PC-9 (cell line): ENCODE results near the gene NFIA. TPM values are rescaled to one million over a fixed set of nuclear protein-coding genes. Genes with fewer than 3 reads are reported as not detected.

Source experiments
- BruUV-seq: library from RNA; stranded (reverse); fragments of 400-500 nt; replicated peaks from 2 replicates; lab custom pipeline; 2021; lab: Mats Ljungman, UMichigan
- CTCF ChIA-PET: fragments of 300-600 bp; sonication (Branson Sonifier 250); formaldehyde crosslinking; loops from one replicate; lab custom pipeline; 2022; ENCODE audit warnings: antibody characterized with exemption; lab: Charles Lee
- POLR2A ChIA-PET: fragments of 300-600 bp; sonication (Branson Sonifier 250); formaldehyde crosslinking; loops from one replicate; lab custom pipeline; 2022; ENCODE audit warnings: antibody characterized with exemption; ENCODE audit not compliant: unreplicated experiment; lab: Charles Lee
- DNase-seq, 2 experiments: peaks; one replicate each; pipeline versions ENCODE4 v3.0.0 to v3.0.0-alpha.2; 2015 to 2022; ENCODE audit warnings: mixed read lengths in 1 of 2
- H2AFZ ChIP-seq: fragments of 200-600 bp; sonication (generic); 2 replicates; pipeline ENCODE4 v1.8.1; 2017; ENCODE audit warnings: antibody characterized with exemption
- H3F3A ChIP-seq: fragments of 200-600 bp; sonication (generic); 2 replicates; pipeline ENCODE4 v1.8.1; 2017; ENCODE audit warnings: antibody characterized with exemption, mild to moderate bottlenecking, low read depth; ENCODE audit not compliant: insufficient read depth
- H3K27ac ChIP-seq: fragments of 200-600 bp; sonication (generic); 2 replicates; pipeline ENCODE4 v1.6.1; 2016; ENCODE audit warnings: mixed run types
- H3K27me3 ChIP-seq: fragments of 200-600 bp; sonication (generic); 2 replicates; pipeline ENCODE4 v1.6.1; 2016; ENCODE audit warnings: low read depth, mixed run types; ENCODE audit not compliant: insufficient read depth
- H3K36me3 ChIP-seq: fragments of 200-600 bp; sonication (generic); 2 replicates; pipeline ENCODE4 v1.6.1; 2016; ENCODE audit warnings: low read depth, mixed run types
- H3K4me1 ChIP-seq: fragments of 200-600 bp; sonication (generic); replicated peaks from 2 replicates; pipeline ENCODE4 v1.6.1; 2016; ENCODE audit warnings: mixed run types; ENCODE audit not compliant: insufficient read depth
- H3K4me2 ChIP-seq: fragments of 200-600 bp; sonication (generic); 2 replicates; pipeline ENCODE4 v1.6.1; 2017; ENCODE audit warnings: mixed run types
- H3K4me3 ChIP-seq: fragments of 200-600 bp; sonication (generic); 2 replicates; pipeline ENCODE4 v1.6.1; 2016; ENCODE audit warnings: mixed run types
- H3K79me2 ChIP-seq: fragments of 200-600 bp; sonication (generic); 2 replicates; pipeline ENCODE4 v1.6.1; 2017; ENCODE audit warnings: low read depth, mixed run types
- H3K9me2 ChIP-seq: fragments of 200-600 bp; sonication (generic); 2 replicates; pipeline ENCODE4 v1.8.1; 2017; ENCODE audit warnings: mild to moderate bottlenecking; ENCODE audit not compliant: insufficient read depth
- H3K9me3 ChIP-seq: fragments of 200-600 bp; sonication (generic); 2 replicates; pipeline ENCODE4 v1.8.1; 2016; ENCODE audit warnings: low read depth; ENCODE audit not compliant: insufficient read depth
- H4K20me1 ChIP-seq: fragments of 200-600 bp; sonication (generic); 2 replicates; pipeline ENCODE4 v1.8.1; 2017; ENCODE audit not compliant: insufficient read depth
- CTCF ChIP-seq: fragments of 200-600 bp; sonication (generic); conservative IDR thresholded peaks from 2 replicates; pipeline ENCODE4 v1.6.1; 2017; ENCODE audit warnings: mixed run types, antibody characterized with exemption, mild to moderate bottlenecking, moderate library complexity
- EZH2 ChIP-seq: fragments of 200-600 bp; sonication (generic); IDR thresholded peaks from 2 replicates; pipeline ENCODE4 v1.8.0; 2017; ENCODE audit warnings: antibody characterized with exemption, low read depth
- intact Hi-C: fragments of 100-400 bp; cut with micrococcal nuclease; formaldehyde crosslinking; loops from one replicate; pipeline ENCODE4 v1.10.0; 2022; ENCODE audit not compliant: unreplicated experiment
- total RNA-seq: library from RNA; stranded (reverse); gene quantifications from 2 replicates; pipeline ENCODE4 v1.2.3, GENCODE V29; 2021

Gene NFIA
- total RNA-seq, 1 experiment from 2014 or later: 26.7 TPM

DNA sequence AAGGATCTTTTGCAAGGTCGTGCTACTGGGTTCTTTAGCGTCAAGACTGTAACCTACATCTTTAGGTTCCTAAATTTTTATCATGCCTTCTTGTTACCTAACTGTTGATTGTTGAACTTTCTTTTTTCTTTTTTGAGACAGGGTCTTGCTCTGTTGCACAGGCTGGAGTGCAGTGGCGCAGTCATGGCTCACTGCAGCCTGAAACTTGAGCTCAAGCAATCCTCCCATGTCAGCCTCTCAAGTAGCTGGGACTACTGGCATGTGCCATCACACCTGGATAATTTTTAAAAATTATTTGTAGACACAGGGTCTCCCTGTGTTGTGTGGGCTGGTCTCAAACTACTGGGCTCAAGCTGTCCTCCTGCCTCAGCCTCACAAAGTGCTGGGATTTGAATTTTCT, 52.9 kb downstream of the NFIA start:
- no peak overlapping the region for H3K4me2 ChIP-seq
- H3K9me3 ChIP-seq: no peaks in the 10 kb centered on the region
- H3K79me2 ChIP-seq: peaks cover 52% of the 10 kb centered on the region
- no peak overlapping the region for H2AFZ ChIP-seq
- no peaks in the 10 kb centered on the region for H4K20me1 ChIP-seq
- no peaks in the 10 kb centered on the region for H3K9me2 ChIP-seq
- no peaks in the 10 kb centered on the region for H3K36me3 ChIP-seq
- POLR2A ChIA-PET: no interaction called here
- H3K4me3 ChIP-seq: no peak overlapping the region
- no peak for DNase-seq
- no peak overlapping the region for H3K27ac ChIP-seq
- BruUV-seq: no TSS peak
- intact Hi-C loops: loop anchor here (10.0 kb wide), 1 partner anchor 320 kb away; no protein-coding TSS in a partner anchor
- H3K27me3 ChIP-seq: no peaks in the 10 kb centered on the region
- TF ChIP-seq CTCF: no peak
- no peak for TF ChIP-seq EZH2
- CTCF ChIA-PET: interaction anchor here (0.6 kb wide), 1 partner anchor 317 kb away, joined by 9 read pairs; no protein-coding TSS in a partner anchor
- H3K4me1 ChIP-seq: peaks cover 47% of the 10 kb centered on the region
- H3F3A ChIP-seq: peaks cover 45% of the 10 kb centered on the region

- Histone ChIP-seq H4K20me1 (no peaks in the 10 kb centered on the region), H3K79me2 (peaks cover 56% of the 10 kb centered on the region), H2AFZ (no peak overlapping the region), H3F3A (peaks cover 52% of the 10 kb centered on the region), H3K27me3 (no peaks in the 10 kb centered on the region), H3K4me3 (no peak overlapping the region), H3K9me3 (no peaks in the 10 kb centered on the region), H3K36me3 (no peaks in the 10 kb centered on the region), H3K4me2 (no peak overlapping the region), H3K27ac (no peak overlapping the region), H3K9me2 (no peaks in the 10 kb centered on the region), H3K4me1 (peaks cover 55% of the 10 kb centered on the region)
- DNase-seq: no peak
- intact Hi-C loops: loop anchor here (2.0 to 10.0 kb wide), 3 partner anchors 62 to 316 kb away; no protein-coding TSS in a partner anchor
- ChIA-PET POLR2A (no interaction called here), CTCF (no interaction called here)
- no TSS peak for BruUV-seq
- TF ChIP-seq EZH2 (no peak), CTCF (no peak)
These were observed 55.9 kb downstream of the NFIA start for GRCh38 chr1:61138305-61138704.

DNA sequence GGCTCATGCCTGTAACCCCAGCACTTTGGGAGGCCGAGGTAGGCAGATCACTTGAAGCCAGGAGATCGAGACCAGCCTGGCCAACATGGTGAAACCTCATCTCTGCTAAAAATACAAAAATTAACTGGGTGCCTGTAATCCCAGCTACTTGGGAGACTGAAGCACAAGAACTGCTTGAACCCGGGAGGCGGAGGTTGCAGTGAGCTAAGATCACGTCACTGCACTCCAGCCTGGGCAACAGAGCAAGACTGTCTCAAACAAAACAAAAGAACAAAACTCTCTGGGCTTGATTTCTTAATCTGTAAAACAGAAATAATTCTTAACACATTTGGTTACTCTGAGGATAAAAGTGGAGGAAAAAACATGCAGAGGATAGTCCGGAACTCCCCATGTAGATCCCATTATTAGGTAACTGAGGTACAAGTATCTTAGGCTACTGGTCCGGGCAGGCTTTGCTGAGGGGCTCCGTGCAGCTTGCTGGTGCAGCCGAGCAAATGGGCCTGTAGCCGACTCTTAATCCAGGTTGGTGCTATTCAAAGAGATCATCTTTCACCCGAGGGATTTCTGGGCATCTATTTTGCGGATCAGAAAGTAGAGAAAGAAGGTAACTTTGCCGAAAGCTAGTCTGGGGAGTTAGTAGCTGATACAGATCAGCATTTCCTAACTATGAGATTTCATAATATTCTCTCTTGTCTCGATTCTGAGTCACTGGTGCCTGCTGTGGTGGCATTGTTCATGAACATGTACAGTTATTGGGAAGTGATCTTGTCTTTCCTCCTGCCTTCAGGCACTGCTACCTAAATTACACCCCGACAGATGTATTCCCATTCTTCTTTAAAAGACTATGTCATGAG, 56.8 kb downstream of the NFIA start:
- BruUV-seq: no TSS peak
- no peak overlapping the region for H2AFZ ChIP-seq

More for the DNA sequence above, 56.8 kb downstream of the NFIA start:
- Histone ChIP-seq H3K9me3 (no peaks in the 10 kb centered on the region; the same call in 1 of the 2 replicates), H3K4me2 (peak overlapping the region; percentile 77), H3K27ac (peak overlapping the region; percentile 89), H3F3A (peaks cover 48% of the 10 kb centered on the region), H3K4me1 (peaks cover 56% of the 10 kb centered on the region), H3K27me3 (no peaks in the 10 kb centered on the region), H4K20me1 (no peaks in the 10 kb centered on the region), H3K9me2 (no peaks in the 10 kb centered on the region), H3K79me2 (peaks cover 56% of the 10 kb centered on the region), H3K36me3 (no peaks in the 10 kb centered on the region), H3K4me3 (peak overlapping the region; percentile 49)
- intact Hi-C loops: loop anchor here (1.0 to 10.0 kb wide), 4 partner anchors 58 to 316 kb away; no protein-coding TSS in a partner anchor
- TF ChIP-seq EZH2 (no peak), CTCF (no peak)
- peak; percentile 63 to 97 for DNase-seq
- CTCF ChIA-PET: interaction anchor here (0.7 to 1.6 kb wide), 2 partner anchors 10 to 90 kb away, joined by 3 to 9 read pairs; no protein-coding TSS in a partner anchor
- POLR2A ChIA-PET: interaction anchor here (0.7 kb wide), 2 partner anchors 85 to 90 kb away, joined by 3 to 38 read pairs; no protein-coding TSS in a partner anchor
